Right lobe of liver (tissue), 6 donors: ENCODE data around the gene RBM8A. TPM values are rescaled to one million over a fixed set of nuclear protein-coding genes. Genes with fewer than 3 reads are reported as not detected.

Source experiments
- ATAC-seq, 4 donors: fragments of 200-7000 bp; cut with Tn5 transposase; one replicate each; pipeline ENCODE4 v1.9.1; 2020; ENCODE audit warnings: mild to moderate bottlenecking in 4 of 4, moderate library complexity in 4 of 4
- DNase-seq, 3 donors: peaks; one replicate each; pipeline ENCODE4 v3.0.0-alpha.2; 2020
- H3K27ac ChIP-seq, 3 donors: fragments of 200-600 bp; one replicate each; pipeline ENCODE4 v1.8.0; 2022
- H3K27me3 ChIP-seq, 2 donors: fragments of 200-600 bp; one replicate each; pipeline ENCODE4 v1.8.0; 2022
- H3K36me3 ChIP-seq, 4 donors: fragments of 200-600 bp; sonication (generic) in 1 of 4; one replicate each; pipeline versions ENCODE4 v1.5.1 to v1.8.0; 2017 to 2022; ENCODE audit warnings: control low read depth in 1 of 4
- H3K4me1 ChIP-seq, 4 donors: fragments of 200-600 bp; sonication (generic) in 1 of 4; one replicate each; pipeline versions ENCODE4 v1.5.1 to v1.8.0; 2017 to 2022; ENCODE audit warnings: control low read depth in 1 of 4
- H3K4me3 ChIP-seq, 3 donors: fragments of 200-600 bp; one replicate each; pipeline ENCODE4 v1.8.0; 2022
- H3K9me3 ChIP-seq, 4 donors: fragments of 200-600 bp; sonication (generic) in 1 of 4; one replicate each; pipeline versions ENCODE4 v1.5.1 to v1.8.0; 2017 to 2022; ENCODE audit warnings: control low read depth in 1 of 4
- CTCF ChIP-seq, 4 donors: fragments of 200-600 bp in 3 of 4; fragments of 450-650 bp in 1 of 4; IDR thresholded peaks; one replicate each; pipeline versions ENCODE4 v1.5.1 to v1.8.0; 2016 to 2022; ENCODE audit warnings: antibody characterized with exemption in 4 of 4, mild to moderate bottlenecking in 2 of 4
- POLR2A ChIP-seq: fragments of 450-650 bp; IDR thresholded peaks from one replicate; pipeline ENCODE4 v1.6.1; 2017; ENCODE audit warnings: antibody characterized with exemption, mild to moderate bottlenecking
- WGBS: methylation state at CpG from one replicate; pipeline ENCODE4 v1.1.6; 2018; ENCODE audit warnings: low coverage, low lambda C conversion rate; ENCODE audit not compliant: insufficient coverage; ENCODE audit errors: missing lambda C conversion rate; 5-methylcytosine and 5-hydroxymethylcytosine counted together
- intact Hi-C, 2 donors: fragments of 100-400 bp; cut with DNase I; formaldehyde crosslinking; loops; one replicate each; pipeline versions ENCODE4 v1.11.2 to v1.14.1; 2022
- total RNA-seq, 6 experiments: library from RNA; depleted of rRNA in 2 of 6; stranded (reverse); fragments of >200 nt in 2 of 6; fragmentation: NEBNext Ultra II Directional in 3 of 6; extraction: Animal tissue kit (Norgen Biotek cat#: 25700) in 3 of 6; gene quantifications; one replicate each; pipeline versions ENCODE4 v1.1.0 to v1.2.4, GENCODE V29; 2016 to 2023
- donor health status: DM: no; HTN: yes; CAD: no.
- donor health status: DM: no; HTN: no; CAD: no.
- donor health status: DM: no; HTN: no; CAD: no.
- donor health status: DM: no; HTN: yes; CAD: no.
- donor health status: DM: no; HTN: yes; CAD: no.

The RBM8A gene
- total RNA-seq, 6 experiments from 2014 or later: 41.1 to 68.4 (median 56.3) TPM

- Histone ChIP-seq H3K36me3 (no peaks in the 10 kb centered on the region), H3K9me3 (no peaks in the 10 kb centered on the region), H3K4me3 (no peak overlapping the region), H3K27me3 (no peaks in the 10 kb centered on the region), H3K27ac (peak overlapping the region; percentile 46 to 69 (median 64)), H3K4me1 (peaks cover 0 to 16% (median 3%) of the 10 kb centered on the region in 4 donors)
- ATAC-seq (no peak), DNase-seq (no peak)
- TF ChIP-seq CTCF (IDR thresholded peaks at IDR 0.05) (no peak), POLR2A (no peak)
- WGBS: 71% methylated on average over 1 of the region's 1 CpG
- intact Hi-C loops: no loop called here
Observed at GRCh38 chr1:145891143-145891542, 36.1 kb downstream of the RBM8A start.

- DNase-seq (no peak), ATAC-seq (peak in 1 of 4 donors; percentile 20)
- no peak overlapping the region for H3K27ac ChIP-seq
- H3K4me1 ChIP-seq: peaks cover 0 to 16% (median 3%) of the 10 kb centered on the region in 4 donors
- 57% methylated on average over 3 of the region's 3 CpGs for WGBS
- H3K4me3 ChIP-seq: no peak overlapping the region
- no peaks in the 10 kb centered on the region for H3K9me3 ChIP-seq
- intact Hi-C loops: no loop called here
- no peaks in the 10 kb centered on the region for H3K27me3 ChIP-seq
- TF ChIP-seq POLR2A (no peak), CTCF (IDR thresholded peaks at IDR 0.05) (no peak)
- no peaks in the 10 kb centered on the region for H3K36me3 ChIP-seq
Observed at GRCh38 chr1:145889722-145890121, 37.6 kb downstream of the RBM8A start.

GRCh38 chr1:145887631-145888030, 39.7 kb downstream of the RBM8A start:
- WGBS: 59% methylated on average over 5 of the region's 5 CpGs
- Histone ChIP-seq H3K4me3 (no peak overlapping the region), H3K27me3 (no peaks in the 10 kb centered on the region), H3K9me3 (no peaks in the 10 kb centered on the region), H3K36me3 (no peaks in the 10 kb centered on the region), H3K27ac (no peak overlapping the region), H3K4me1 (peaks cover 0 to 15% (median 3%) of the 10 kb centered on the region in 4 donors)
- DNase-seq: no peak
- intact Hi-C loops: no loop called here
- no peak for ATAC-seq
- TF ChIP-seq POLR2A (no peak), CTCF (IDR thresholded peaks at IDR 0.05) (no peak)

GRCh38 chr1:145886816-145887215, 40.5 kb downstream of the RBM8A start:
- Histone ChIP-seq H3K9me3 (no peaks in the 10 kb centered on the region), H3K36me3 (no peaks in the 10 kb centered on the region), H3K27ac (no peak overlapping the region), H3K4me3 (no peak overlapping the region), H3K4me1 (peaks cover 0 to 9% (median 0%) of the 10 kb centered on the region in 4 donors), H3K27me3 (no peaks in the 10 kb centered on the region)
- TF ChIP-seq POLR2A (no peak), CTCF (IDR thresholded peaks at IDR 0.05) (no peak)
- WGBS: 77% methylated on average over 8 of the region's 8 CpGs
- intact Hi-C loops: no loop called here
- no peak for ATAC-seq
- no peak for DNase-seq

GRCh38 chr1:145886390-145886789, 40.9 kb downstream of the RBM8A start:
- no peaks in the 10 kb centered on the region for H3K9me3 ChIP-seq
- no peak for DNase-seq
- peak in 1 of 4 donors; percentile 4 for TF ChIP-seq CTCF (IDR thresholded peaks at IDR 0.05)
- TF ChIP-seq POLR2A: no peak
- peaks cover 0 to 9% (median 0%) of the 10 kb centered on the region in 4 donors for H3K4me1 ChIP-seq
- intact Hi-C loops: no loop called here
- no peaks in the 10 kb centered on the region for H3K27me3 ChIP-seq
- ATAC-seq: peak in 3 of 4 donors; percentile 2 to 4 (median 4)
- WGBS: 44% methylated on average over 9 of the region's 11 CpGs
- H3K36me3 ChIP-seq: no peaks in the 10 kb centered on the region
- no peak overlapping the region for H3K27ac ChIP-seq
- H3K4me3 ChIP-seq: peak overlapping the region; percentile 63 to 66 (median 63)
